GM15510 (cell line): ENCODE results near the gene KRTAP4-1.

Experiments used
- POLR2A ChIP-seq: IDR thresholded peaks from 3 replicates; pipeline ENCODE4 v1.6.1; 2011; ENCODE audit warnings: borderline replicate concordance; ENCODE audit not compliant: insufficient read length; ENCODE audit errors: extremely low read depth

KRTAP4-1 gene

DNA sequence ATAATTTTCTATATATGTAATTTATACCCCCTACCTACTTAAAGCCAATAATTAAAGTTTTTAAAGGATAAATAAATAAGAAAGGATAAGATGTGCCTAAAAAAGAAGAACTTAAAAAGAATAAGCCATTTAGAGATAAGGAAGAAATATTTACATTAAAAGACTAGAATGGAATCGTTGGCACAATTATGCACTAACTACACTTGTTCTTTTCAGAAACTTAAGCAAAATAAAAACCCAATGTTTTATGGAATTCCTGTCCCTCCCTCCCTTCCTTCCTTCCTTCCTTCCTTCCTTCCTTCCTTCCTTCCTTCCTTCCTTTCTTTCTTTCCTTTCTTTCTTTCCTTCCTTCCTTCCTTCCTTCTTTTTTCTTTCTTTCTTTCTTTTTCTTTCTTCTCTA, 39.9 kb downstream of the KRTAP4-1 start:
- TF ChIP-seq POLR2A: no peak

DNA sequence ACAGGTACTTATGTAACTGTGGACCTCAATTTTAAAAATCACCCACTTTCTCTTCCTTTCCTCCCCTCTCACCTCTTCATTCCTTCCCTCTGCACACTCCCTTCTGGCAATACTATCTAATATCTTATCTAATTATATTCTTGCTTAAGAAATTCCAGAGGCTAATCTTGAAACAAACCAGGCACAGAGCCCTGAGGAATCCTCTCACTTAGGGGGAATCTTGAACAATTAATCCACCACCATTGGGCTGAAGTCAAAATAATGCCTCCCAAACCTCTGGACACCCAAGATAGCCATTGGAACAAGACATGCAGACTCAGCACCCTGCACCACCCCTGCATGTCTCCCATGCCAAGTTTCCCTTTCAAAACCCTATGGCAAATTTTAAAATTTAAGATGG, 43.4 kb downstream of the KRTAP4-1 start:
- no peak for TF ChIP-seq POLR2A

DNA sequence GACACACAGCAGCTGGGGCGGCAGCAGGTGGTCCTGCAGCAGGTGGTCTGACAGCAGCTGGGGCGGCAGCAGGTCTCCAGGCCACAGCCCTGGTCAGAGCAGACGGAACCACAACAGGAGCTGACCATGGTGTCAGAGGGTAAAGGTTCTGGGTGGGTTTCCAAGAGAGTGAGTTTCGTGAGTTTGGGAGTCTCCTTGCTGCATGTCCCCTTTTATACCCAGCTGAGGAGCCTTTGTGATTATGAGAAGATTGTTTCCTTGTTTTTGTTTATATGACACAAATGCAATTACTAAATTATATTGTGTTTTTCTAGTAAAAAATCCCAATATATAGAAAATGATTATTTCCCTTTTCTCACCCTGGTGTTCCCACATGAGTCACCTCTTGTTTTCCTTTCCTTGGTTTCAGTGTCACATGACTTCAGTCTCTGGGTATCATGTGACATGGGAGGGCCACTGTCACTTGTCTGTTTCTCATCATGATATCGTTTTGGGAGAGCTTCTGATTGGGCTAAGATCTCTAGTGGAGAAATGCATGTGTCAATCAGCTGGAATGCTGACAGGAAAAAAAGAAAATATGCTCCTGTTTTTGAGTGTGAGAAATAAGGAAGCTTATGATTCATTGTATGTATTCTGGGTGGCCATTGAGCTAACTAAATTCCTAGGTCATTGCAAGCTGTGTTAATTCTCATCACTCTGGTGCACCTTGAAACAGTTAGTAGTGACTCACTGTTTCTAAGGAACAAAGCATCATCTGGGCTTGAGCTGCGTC, 44.2 kb downstream of the KRTAP4-1 start, which contains the start of gene KRTAP4-6:
Gene KRTAP4-6, minus strand, starts transcription at position 185 of the 772 bp plus-strand sequence. Its CDS starts 57 bp downstream, at position 128.
- no peak for TF ChIP-seq POLR2A
